Thyroid gland (tissue), 4 donors: Measurements from ENCODE around the gene GRIFIN. TPM values are rescaled to one million over a fixed set of nuclear protein-coding genes. Genes with fewer than 3 reads are reported as not detected.

Source experiments
- DNase-seq, 2 donors: peaks; one replicate each; pipeline ENCODE4 v3.0.0-alpha.2; 2019
- H3K27ac ChIP-seq, 3 donors: fragments of 200-600 bp; sonication (generic); 1 replicate in 2 of 3; 2 replicates in 1 of 3; pipeline ENCODE4 v1.5.1; 2016 to 2019; ENCODE audit warnings: mild to moderate bottlenecking in 1 of 3, moderate library complexity in 1 of 3
- H3K27me3 ChIP-seq: fragments of 200-600 bp; sonication (generic); one replicate; pipeline ENCODE4 v1.5.1; 2019
- H3K36me3 ChIP-seq, 2 donors: fragments of 200-600 bp; sonication (generic); one replicate each; pipeline ENCODE4 v1.5.1; 2016 to 2019
- H3K4me1 ChIP-seq, 2 donors: fragments of 200-600 bp; sonication (generic); one replicate each; pipeline ENCODE4 v1.5.1; 2017 to 2019
- H3K4me3 ChIP-seq, 3 donors: fragments of 200-600 bp; sonication (generic); replicated peaks in 1 of 3; 1 replicate in 2 of 3; 2 replicates in 1 of 3; pipeline ENCODE4 v1.5.1; 2016; ENCODE audit warnings: mild to moderate bottlenecking in 1 of 3
- H3K9me3 ChIP-seq: fragments of 200-600 bp; sonication (generic); one replicate; pipeline ENCODE4 v1.5.1; 2017
- POLR2A ChIP-seq, 2 donors: fragments of 450-650 bp; IDR thresholded peaks; one replicate each; pipeline ENCODE4 v1.6.1; 2017; ENCODE audit warnings: antibody characterized with exemption in 2 of 2, mild to moderate bottlenecking in 2 of 2, moderate library complexity in 1 of 2
- WGBS, 2 donors: methylation state at CpG; one replicate each; pipeline ENCODE4 v1.1.5; 2017; 5-methylcytosine and 5-hydroxymethylcytosine counted together
- intact Hi-C: fragments of 100-400 bp; cut with DNase I; formaldehyde crosslinking; loops from one replicate; pipeline ENCODE4 v1.15.1; 2023
- total RNA-seq, 4 donors: library from RNA; depleted of rRNA; stranded (reverse); fragments of >200 nt; gene quantifications; one replicate each; pipeline ENCODE4 v1.2.3, GENCODE V29; 2016
- TF ChIP-seq, protein P1 (sequence below), 6 experiments: fragments of 200-600 bp in 3 of 6; fragments of 450-650 bp in 3 of 6; sonication (generic) in 3 of 6; IDR thresholded peaks; one replicate each; pipeline ENCODE4 v1.5.1; 2016 to 2019; ENCODE audit warnings: antibody characterized with exemption in 6 of 6, mild to moderate bottlenecking in 2 of 6, inconsistent platforms in 1 of 6, moderate library complexity in 1 of 6

Gene GRIFIN
- total RNA-seq, 4 donors from 2014 or later = not detected

- TF ChIP-seq, protein P1, sequence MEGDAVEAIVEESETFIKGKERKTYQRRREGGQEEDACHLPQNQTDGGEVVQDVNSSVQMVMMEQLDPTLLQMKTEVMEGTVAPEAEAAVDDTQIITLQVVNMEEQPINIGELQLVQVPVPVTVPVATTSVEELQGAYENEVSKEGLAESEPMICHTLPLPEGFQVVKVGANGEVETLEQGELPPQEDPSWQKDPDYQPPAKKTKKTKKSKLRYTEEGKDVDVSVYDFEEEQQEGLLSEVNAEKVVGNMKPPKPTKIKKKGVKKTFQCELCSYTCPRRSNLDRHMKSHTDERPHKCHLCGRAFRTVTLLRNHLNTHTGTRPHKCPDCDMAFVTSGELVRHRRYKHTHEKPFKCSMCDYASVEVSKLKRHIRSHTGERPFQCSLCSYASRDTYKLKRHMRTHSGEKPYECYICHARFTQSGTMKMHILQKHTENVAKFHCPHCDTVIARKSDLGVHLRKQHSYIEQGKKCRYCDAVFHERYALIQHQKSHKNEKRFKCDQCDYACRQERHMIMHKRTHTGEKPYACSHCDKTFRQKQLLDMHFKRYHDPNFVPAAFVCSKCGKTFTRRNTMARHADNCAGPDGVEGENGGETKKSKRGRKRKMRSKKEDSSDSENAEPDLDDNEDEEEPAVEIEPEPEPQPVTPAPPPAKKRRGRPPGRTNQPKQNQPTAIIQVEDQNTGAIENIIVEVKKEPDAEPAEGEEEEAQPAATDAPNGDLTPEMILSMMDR (IDR thresholded peaks at IDR 0.05) = no peak
- TF ChIP-seq POLR2A (IDR thresholded peaks at IDR 0.05) = no peak
- Histone ChIP-seq H3K4me1 (peaks cover 2 to 12% of the 10 kb centered on the region in 2 donors), H3K36me3 (no peaks in the 10 kb centered on the region), H3K27me3 (no peaks in the 10 kb centered on the region), H3K27ac (no peak overlapping the region), H3K4me3 (no peak overlapping the region), H3K9me3 (no peaks in the 10 kb centered on the region)
- intact Hi-C loops = no loop called here
- no peak for DNase-seq
- WGBS, 2 donors = 71 to 83% methylated on average over 4 to 6 of the region's 7 CpGs
These were observed 8.0 kb downstream of the GRIFIN start for GRCh38 chr7:2468227-2468626.

- H3K27me3 ChIP-seq = no peaks in the 10 kb centered on the region
- intact Hi-C loops = no loop called here
- no peaks in the 10 kb centered on the region for H3K9me3 ChIP-seq
- 90 to 95% methylated on average over 10 of the region's 10 CpGs for WGBS, 2 donors
- no peaks in the 10 kb centered on the region for H3K36me3 ChIP-seq
- H3K27ac ChIP-seq = no peak overlapping the region
- TF ChIP-seq, protein P1 (IDR thresholded peaks at IDR 0.05) = no peak
- no peak for TF ChIP-seq POLR2A (IDR thresholded peaks at IDR 0.05)
- no peak overlapping the region for H3K4me3 ChIP-seq
- DNase-seq = no peak
- H3K4me1 ChIP-seq = peaks cover 2 to 11% of the 10 kb centered on the region in 2 donors
These were observed 9.5 kb downstream of the GRIFIN start for GRCh38 chr7:2466675-2467074.

GRCh38 chr7:2465928-2466327 is 10.3 kb downstream of the GRIFIN start:
- no peak for TF ChIP-seq POLR2A (IDR thresholded peaks at IDR 0.05)
- TF ChIP-seq, protein P1 (IDR thresholded peaks at IDR 0.05) = no peak

DNA sequence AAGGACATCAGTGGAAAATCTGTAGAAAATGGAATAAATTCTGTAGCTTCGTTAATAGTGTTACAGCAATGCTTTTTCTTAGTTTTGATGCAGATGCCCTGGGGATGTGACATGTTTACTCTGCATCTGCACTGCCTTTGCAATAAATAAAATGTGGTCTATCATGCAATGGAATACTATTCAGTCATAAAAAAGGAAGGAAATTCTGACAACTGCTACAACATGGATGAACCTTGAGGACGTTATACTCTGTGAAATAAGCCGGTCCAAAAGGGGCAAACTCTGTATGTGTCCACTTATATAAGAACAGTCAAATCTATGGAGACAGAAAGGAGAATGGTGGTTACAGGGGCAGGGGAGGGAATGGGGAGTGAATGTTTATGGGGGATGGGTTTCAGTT is 13.5 kb downstream of the GRIFIN start:
- no peak overlapping the region for H3K27ac ChIP-seq
- no peaks in the 10 kb centered on the region for H3K27me3 ChIP-seq
- no peaks in the 10 kb centered on the region for H3K9me3 ChIP-seq
- no peak for TF ChIP-seq POLR2A (IDR thresholded peaks at IDR 0.05)
- TF ChIP-seq, protein P1 (IDR thresholded peaks at IDR 0.05) = no peak
- no peaks in the 10 kb centered on the region for H3K4me1 ChIP-seq
- intact Hi-C loops = no loop called here
- DNase-seq = no peak
- H3K4me3 ChIP-seq = no peak overlapping the region
- WGBS, 2 donors = 84 to 92% methylated on average over 3 of the region's 3 CpGs
- H3K36me3 ChIP-seq = no peaks in the 10 kb centered on the region

More at GRCh38 chr7:2465928-2466327, 10.3 kb downstream of the GRIFIN start:
- H3K4me3 ChIP-seq = no peak overlapping the region
- 74 to 80% methylated on average over 12 of the region's 12 CpGs for WGBS, 2 donors
- no peaks in the 10 kb centered on the region for H3K9me3 ChIP-seq
- peaks cover 2 to 6% of the 10 kb centered on the region in 2 donors for H3K4me1 ChIP-seq
- no peaks in the 10 kb centered on the region for H3K27me3 ChIP-seq
- no peak overlapping the region for H3K27ac ChIP-seq
- intact Hi-C loops = no loop called here
- DNase-seq = no peak
- no peaks in the 10 kb centered on the region for H3K36me3 ChIP-seq

- no peaks in the 10 kb centered on the region for H3K27me3 ChIP-seq
- H3K36me3 ChIP-seq = no peaks in the 10 kb centered on the region
- no peak overlapping the region for H3K4me3 ChIP-seq
- H3K9me3 ChIP-seq = no peaks in the 10 kb centered on the region
- no peak overlapping the region for H3K27ac ChIP-seq
- no peak for DNase-seq
- 73 to 81% methylated on average over 11 to 15 of the region's 15 CpGs for WGBS, 2 donors
- no peaks in the 10 kb centered on the region for H3K4me1 ChIP-seq
- TF ChIP-seq POLR2A (IDR thresholded peaks at IDR 0.05) = no peak
- TF ChIP-seq, protein P1 (IDR thresholded peaks at IDR 0.05) = no peak
- intact Hi-C loops = no loop called here
These were observed 14.8 kb downstream of the GRIFIN start for GRCh38 chr7:2461268-2462026.
